HCT116 (cell line): ENCODE results near the gene FBXL16. TPM values are rescaled to one million over a fixed set of nuclear protein-coding genes. Genes with fewer than 3 reads are reported as not detected.

Source experiments
- ATAC-seq: fragments of 200-7000 bp; cut with Tn5 transposase; 2 replicates; pipeline ENCODE4 v1.9.1; 2020; ENCODE audit warnings: mild to moderate bottlenecking, moderate library complexity
- BruUV-seq: library from RNA; stranded (reverse); fragments of 400-500 nt; replicated peaks from 2 replicates; lab custom pipeline; 2021; lab: Mats Ljungman, UMichigan
- CTCF ChIA-PET: fragments of 300-600 bp; sonication (Branson Sonifier 250); formaldehyde crosslinking; loops from one replicate; lab custom pipeline; 2021; ENCODE audit warnings: antibody characterized with exemption; lab: Charles Lee
- POLR2A ChIA-PET: fragments of 300-600, 350-600 bp; sonication (Branson Sonifier 250); formaldehyde crosslinking; loops from one replicate; lab custom pipeline; 2021; ENCODE audit warnings: antibody characterized with exemption; lab: Charles Lee
- RAD21 ChIA-PET, 2 experiments: fragments of 300-600 bp; sonication (Branson Sonifier 250); formaldehyde crosslinking; loops; one replicate each; lab custom pipeline; 2023; ENCODE audit warnings: low total read pairs in 2 of 2; ENCODE audit not compliant: uncharacterized antibody in 2 of 2, unreplicated experiment in 2 of 2, low non-redundant PET in 1 of 2; lab: Charles Lee
- DNase-seq: peaks from one replicate; pipeline ENCODE4 v3.0.0-alpha.2; 2010; ENCODE audit warnings: low read depth, low spot score
- H2AFZ ChIP-seq: fragments of 200-600 bp; shearing (Covaris generic), sonication (generic); 2 replicates; pipeline ENCODE4 v1.6.1; 2017; ENCODE audit warnings: low read depth, mixed run types, mixed read lengths, antibody characterized with exemption, low read length; ENCODE audit not compliant: poor library complexity, severe bottlenecking
- H3K27ac ChIP-seq: 2 replicates; pipeline ENCODE4 v1.5.1; 2012; ENCODE audit warnings: low read depth, low read length
- H3K27me3 ChIP-seq: fragments of 200-600 bp; sonication (generic); 2 replicates; pipeline ENCODE4 v1.6.1; 2016; ENCODE audit warnings: mixed run types, low read length, mixed read lengths; ENCODE audit not compliant: insufficient read depth
- H3K36me3 ChIP-seq, 2 experiments: fragments of 200-500 bp in 1 of 2; fragments of 200-600 bp in 1 of 2; sonication (Bioruptor generic) in 1 of 2; sonication (generic) in 1 of 2; 2 replicates each; pipeline versions ENCODE4 v1.5.1 to v1.6.1; 2014 to 2016; ENCODE audit warnings: low read length in 2 of 2, inconsistent platforms in 1 of 2, mixed read lengths in 1 of 2, mixed run types in 1 of 2; ENCODE audit not compliant: insufficient read depth in 2 of 2, control insufficient read depth in 1 of 2
- H3K4me1 ChIP-seq, 2 experiments: fragments of 200-600 bp in 1 of 2; sonication (generic) in 1 of 2; 2 replicates each; pipeline versions ENCODE4 v1.5.1 to v1.6.1; 2012 to 2017; ENCODE audit warnings: low read length in 2 of 2, inconsistent platforms in 1 of 2, mild to moderate bottlenecking in 1 of 2, mixed read lengths in 1 of 2, mixed run types in 1 of 2, moderate library complexity in 1 of 2; ENCODE audit not compliant: insufficient read depth in 2 of 2, control insufficient read depth in 1 of 2
- H3K4me2 ChIP-seq: fragments of 200-600 bp; sonication (generic); 2 replicates; pipeline ENCODE4 v1.6.1; 2017; ENCODE audit warnings: mixed run types, low read length, mixed read lengths
- H3K4me3 ChIP-seq, 2 experiments: fragments of 200-600 bp in 1 of 2; sonication (generic) in 1 of 2; replicated peaks in 1 of 2; 2 replicates each; pipeline ENCODE4 v1.5.1; 2011 to 2016; ENCODE audit warnings: low read length in 2 of 2, control low read depth in 1 of 2, low read depth in 1 of 2, mild to moderate bottlenecking in 1 of 2, mixed read lengths in 1 of 2, mixed run types in 1 of 2
- H3K79me2 ChIP-seq: fragments of 200-600 bp; sonication (generic); 2 replicates; pipeline ENCODE4 v1.6.1; 2017; ENCODE audit warnings: mild to moderate bottlenecking, mixed run types, low read length, moderate library complexity, mixed read lengths; ENCODE audit not compliant: insufficient read depth
- H3K9ac ChIP-seq: fragments of 200-600 bp; sonication (generic); 2 replicates; pipeline ENCODE4 v1.6.1; 2016; ENCODE audit warnings: low read length, mixed read lengths
- H3K9me2 ChIP-seq: fragments of 200-600 bp; sonication (generic), shearing (Covaris generic); 2 replicates; pipeline ENCODE4 v1.6.1; 2017; ENCODE audit warnings: mixed run types, mild to moderate bottlenecking, moderate library complexity; ENCODE audit not compliant: insufficient read depth
- H3K9me3 ChIP-seq, 2 experiments: fragments of 200-500 bp in 1 of 2; fragments of 200-600 bp in 1 of 2; sonication (Bioruptor generic) in 1 of 2; sonication (generic) in 1 of 2; 2 replicates each; pipeline ENCODE4 v1.6.1; 2014 to 2017; ENCODE audit warnings: low read length in 2 of 2, mixed read lengths in 2 of 2, inconsistent platforms in 1 of 2, low read depth in 1 of 2, mild to moderate bottlenecking in 1 of 2, mixed run types in 1 of 2, moderate library complexity in 1 of 2; ENCODE audit not compliant: control insufficient read depth in 1 of 2, insufficient read depth in 1 of 2
- H4K20me1 ChIP-seq: fragments of 200-600 bp; sonication (generic), shearing (Covaris generic); 2 replicates; pipeline ENCODE4 v1.6.1; 2017; ENCODE audit warnings: mixed run types, mild to moderate bottlenecking, moderate library complexity; ENCODE audit not compliant: insufficient read depth
- CBX3 ChIP-seq: IDR thresholded peaks from 2 replicates; pipeline ENCODE4 v1.6.1; 2012; ENCODE audit warnings: low read depth
- CEBPB ChIP-seq: IDR thresholded peaks from 2 replicates; pipeline ENCODE4 v1.6.1; 2012; ENCODE audit warnings: low read depth
- EGR1 ChIP-seq: IDR thresholded peaks from 2 replicates; pipeline ENCODE4 v1.6.1; 2012; ENCODE audit warnings: low read depth
- EZH2 ChIP-seq: fragments of 200-600 bp; sonication (generic); IDR thresholded peaks from 2 replicates; pipeline ENCODE4 v1.6.1; 2017; ENCODE audit warnings: antibody characterized with exemption, mixed run types
- EZH2phosphoT487 ChIP-seq: fragments of 200-600 bp; IDR thresholded peaks from 2 replicates; pipeline ENCODE4 v1.6.1; 2018; ENCODE audit warnings: antibody characterized with exemption, borderline replicate concordance
- FOSL1 ChIP-seq: IDR thresholded peaks from 2 replicates; pipeline ENCODE4 v1.6.1; 2012; ENCODE audit warnings: low read depth
- JUND ChIP-seq: IDR thresholded peaks from 2 replicates; pipeline ENCODE4 v1.6.1; 2012
- POLR2A ChIP-seq: IDR thresholded peaks from 2 replicates; pipeline ENCODE4 v1.7.0; 2011; ENCODE audit warnings: borderline replicate concordance; ENCODE audit not compliant: insufficient read depth, insufficient read length; ENCODE audit errors: extremely low read depth
- RAD21 ChIP-seq: IDR thresholded peaks from 2 replicates; pipeline ENCODE4 v1.6.1; 2012; ENCODE audit warnings: low read depth, mild to moderate bottlenecking
- SIN3A ChIP-seq: IDR thresholded peaks from 2 replicates; pipeline ENCODE4 v1.6.1; 2012; ENCODE audit warnings: low read depth
- SP1 ChIP-seq: IDR thresholded peaks from 2 replicates; pipeline ENCODE4 v1.6.1; 2012; ENCODE audit warnings: low read depth
- SRF ChIP-seq: IDR thresholded peaks from 2 replicates; pipeline ENCODE4 v1.6.1; 2012; ENCODE audit warnings: low read depth
- TCF7L2 ChIP-seq: IDR thresholded peaks from 2 replicates; pipeline ENCODE4 v1.7.0; 2011; ENCODE audit warnings: borderline replicate concordance, inconsistent platforms; ENCODE audit not compliant: insufficient read depth, insufficient read length; ENCODE audit errors: extremely low read depth
- YY1 ChIP-seq: IDR thresholded peaks from 2 replicates; pipeline ENCODE4 v1.6.1; 2011; ENCODE audit warnings: low read length, low read depth, moderate library complexity, mild to moderate bottlenecking; ENCODE audit not compliant: insufficient replicate concordance; ENCODE audit errors: extremely low read depth
- intact Hi-C: fragments of 100-400 bp; cut with micrococcal nuclease; formaldehyde crosslinking; loops from 2 replicates; pipeline ENCODE4 v1.10.0; 2022
- total RNA-seq: library from RNA; stranded (reverse); gene quantifications from one replicate; pipeline ENCODE4 v1.2.1, GENCODE V29; 2021; ENCODE audit not compliant: unreplicated experiment
- TF ChIP-seq, protein P1 (sequence below): IDR thresholded peaks from 2 replicates; pipeline ENCODE4 v1.6.1; 2012
- TF ChIP-seq, protein P2 (sequence below): IDR thresholded peaks from 2 replicates; pipeline ENCODE4 v1.6.1; 2011; ENCODE audit warnings: mild to moderate bottlenecking, low read length, moderate library complexity; ENCODE audit not compliant: insufficient replicate concordance; ENCODE audit errors: extremely low read depth
- TF ChIP-seq, protein P3 (sequence below), 3 experiments: fragments of 200-600 bp in 1 of 3; sonication (generic) in 1 of 3; IDR thresholded peaks in 2 of 3; conservative IDR thresholded peaks in 1 of 3; 2 replicates each; pipeline ENCODE4 v1.5.1; 2012 to 2017; ENCODE audit warnings: low read depth in 2 of 3, low read length in 2 of 3, antibody characterized with exemption in 1 of 3, borderline replicate concordance in 1 of 3, control low read depth in 1 of 3, mild to moderate bottlenecking in 1 of 3, mixed read lengths in 1 of 3, mixed run types in 1 of 3, moderate library complexity in 1 of 3; ENCODE audit not compliant: insufficient read depth in 1 of 3
- TF ChIP-seq, protein P4 (sequence below): IDR thresholded peaks from 2 replicates; pipeline ENCODE4 v1.6.1; 2012; ENCODE audit warnings: low read depth

The FBXL16 gene
- total RNA-seq, 1 experiment from 2014 or later, result 49.7 TPM

DNA sequence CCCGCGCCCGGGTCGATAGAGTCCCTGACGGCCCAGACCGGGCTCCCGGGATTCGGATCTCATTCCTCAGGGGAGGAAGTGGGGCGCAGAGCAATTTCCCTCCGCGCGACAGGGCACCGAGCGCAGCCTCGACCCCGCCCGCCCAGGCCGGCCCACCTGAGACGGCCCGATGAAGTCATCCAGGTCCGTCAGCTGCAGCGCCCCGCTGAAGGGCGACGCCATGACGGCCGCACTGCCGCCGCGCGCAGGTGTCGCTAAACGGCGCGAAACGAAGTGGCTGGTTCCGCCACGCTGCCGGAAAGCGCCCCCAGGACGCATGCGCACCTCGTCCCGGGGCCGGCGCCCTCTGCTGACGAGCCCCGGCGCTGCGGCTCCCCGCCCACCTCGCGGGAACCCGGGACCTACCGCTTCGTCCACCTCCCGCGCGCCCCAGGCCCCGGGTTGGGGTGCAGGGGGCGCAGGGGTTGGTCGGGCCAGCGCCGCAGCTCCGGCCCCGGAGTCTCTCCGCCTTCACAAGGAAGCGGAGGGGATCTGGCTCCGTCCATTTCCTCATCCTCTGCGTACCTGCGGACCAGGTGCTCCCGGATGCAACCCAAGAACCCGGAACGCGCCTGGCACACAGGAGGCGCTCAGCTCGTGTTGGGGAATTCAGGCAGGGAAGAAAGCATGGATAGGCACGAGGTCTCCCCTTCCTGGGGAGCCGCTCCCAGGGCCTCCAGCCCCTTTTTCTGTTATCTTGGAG, 35.3 kb upstream of the FBXL16 start, which contains the start of gene CIAO3:
TSS of gene CIAO3 (minus strand) at position 234 of the 742 bp plus-strand sequence. CDS start at position 222, 12 bp downstream.
- H3K9me2 ChIP-seq, result no peaks in the 10 kb centered on the region
- H3K4me2 ChIP-seq, result peak within 1 kb of the TSS; percentile 95
- peak; percentile 80 for ATAC-seq
- peaks cover 8 to 26% of the 10 kb centered on the region in 2 experiments for H3K4me1 ChIP-seq
- H2AFZ ChIP-seq, result no peak within 1 kb of the TSS
- intact Hi-C loops, result no loop called here
- DNase-seq, result peak; percentile 76
- CTCF ChIA-PET, result interaction anchor here (0.7 to 2.2 kb wide), 6 partner anchors 10 to 48 kb away, joined by 3 to 9 read pairs (median 4); partner anchors contain the start of genes CHTF18 and RPUSD1
- H3K9ac ChIP-seq, result peak within 1 kb of the TSS; percentile 90
- peak within 1 kb of the TSS; percentile 84 to 90 for H3K4me3 ChIP-seq
- peak within 1 kb of the TSS; percentile 62 for H3K27ac ChIP-seq
- H3K79me2 ChIP-seq, result peaks cover 12% of the 10 kb centered on the region; the same call in 1 of the 2 replicates
- H3K36me3 ChIP-seq, result peaks cover 3 to 9% of the 10 kb centered on the region in 2 experiments; a peak in 3 of 4 replicates
- POLR2A ChIA-PET, result interaction anchor here (1.0 to 1.4 kb wide), 4 partner anchors 9 to 21 kb away, joined by 3 to 5 read pairs (median 4); partner anchors contain the start of gene ANTKMT
- no peaks in the 10 kb centered on the region for H4K20me1 ChIP-seq
- H3K9me3 ChIP-seq, result no peaks in the 10 kb centered on the region
- H3K27me3 ChIP-seq, result no peaks in the 10 kb centered on the region
- TSS peak; percentile 83 for BruUV-seq
- RAD21 ChIA-PET, result interaction anchor here in 1 of 2 experiments (1.4 kb wide), 1 partner anchor 20 kb away, joined by 5 read pairs; the partner anchor contains the start of gene MSLN
- TF ChIP-seq SRF, result no peak; the same call in 1 of the 2 replicates
- TF ChIP-seq, protein P1, sequence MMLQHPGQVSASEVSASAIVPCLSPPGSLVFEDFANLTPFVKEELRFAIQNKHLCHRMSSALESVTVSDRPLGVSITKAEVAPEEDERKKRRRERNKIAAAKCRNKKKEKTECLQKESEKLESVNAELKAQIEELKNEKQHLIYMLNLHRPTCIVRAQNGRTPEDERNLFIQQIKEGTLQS, result no peak
- peak; percentile 96 for TF ChIP-seq YY1
- TF ChIP-seq FOSL1, result no peak
- no peak for TF ChIP-seq CEBPB
- TF ChIP-seq, protein P2, sequence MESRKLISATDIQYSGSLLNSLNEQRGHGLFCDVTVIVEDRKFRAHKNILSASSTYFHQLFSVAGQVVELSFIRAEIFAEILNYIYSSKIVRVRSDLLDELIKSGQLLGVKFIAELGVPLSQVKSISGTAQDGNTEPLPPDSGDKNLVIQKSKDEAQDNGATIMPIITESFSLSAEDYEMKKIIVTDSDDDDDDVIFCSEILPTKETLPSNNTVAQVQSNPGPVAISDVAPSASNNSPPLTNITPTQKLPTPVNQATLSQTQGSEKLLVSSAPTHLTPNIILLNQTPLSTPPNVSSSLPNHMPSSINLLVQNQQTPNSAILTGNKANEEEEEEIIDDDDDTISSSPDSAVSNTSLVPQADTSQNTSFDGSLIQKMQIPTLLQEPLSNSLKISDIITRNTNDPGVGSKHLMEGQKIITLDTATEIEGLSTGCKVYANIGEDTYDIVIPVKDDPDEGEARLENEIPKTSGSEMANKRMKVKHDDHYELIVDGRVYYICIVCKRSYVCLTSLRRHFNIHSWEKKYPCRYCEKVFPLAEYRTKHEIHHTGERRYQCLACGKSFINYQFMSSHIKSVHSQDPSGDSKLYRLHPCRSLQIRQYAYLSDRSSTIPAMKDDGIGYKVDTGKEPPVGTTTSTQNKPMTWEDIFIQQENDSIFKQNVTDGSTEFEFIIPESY, result peak; percentile 25
- TF ChIP-seq EGR1, result peak; percentile 67; the same call in 1 of the 2 replicates
- no peak for TF ChIP-seq EZH2
- TF ChIP-seq, protein P3, sequence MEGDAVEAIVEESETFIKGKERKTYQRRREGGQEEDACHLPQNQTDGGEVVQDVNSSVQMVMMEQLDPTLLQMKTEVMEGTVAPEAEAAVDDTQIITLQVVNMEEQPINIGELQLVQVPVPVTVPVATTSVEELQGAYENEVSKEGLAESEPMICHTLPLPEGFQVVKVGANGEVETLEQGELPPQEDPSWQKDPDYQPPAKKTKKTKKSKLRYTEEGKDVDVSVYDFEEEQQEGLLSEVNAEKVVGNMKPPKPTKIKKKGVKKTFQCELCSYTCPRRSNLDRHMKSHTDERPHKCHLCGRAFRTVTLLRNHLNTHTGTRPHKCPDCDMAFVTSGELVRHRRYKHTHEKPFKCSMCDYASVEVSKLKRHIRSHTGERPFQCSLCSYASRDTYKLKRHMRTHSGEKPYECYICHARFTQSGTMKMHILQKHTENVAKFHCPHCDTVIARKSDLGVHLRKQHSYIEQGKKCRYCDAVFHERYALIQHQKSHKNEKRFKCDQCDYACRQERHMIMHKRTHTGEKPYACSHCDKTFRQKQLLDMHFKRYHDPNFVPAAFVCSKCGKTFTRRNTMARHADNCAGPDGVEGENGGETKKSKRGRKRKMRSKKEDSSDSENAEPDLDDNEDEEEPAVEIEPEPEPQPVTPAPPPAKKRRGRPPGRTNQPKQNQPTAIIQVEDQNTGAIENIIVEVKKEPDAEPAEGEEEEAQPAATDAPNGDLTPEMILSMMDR (IDR thresholded peaks at IDR 0.05 in 2 of 3, conservative IDR thresholded peaks at IDR 0.05 in 1 of 3; ENCODE audit: borderline replicate concordance in 1 of 3, insufficient read depth in 1 of 3, low read depth in 2 of 3, low read length in 2 of 3), result peak; percentile 63 to 81 (median 75)
- TF ChIP-seq POLR2A, result peak; percentile 69
- TF ChIP-seq CBX3, result no peak
- TF ChIP-seq RAD21, result peak; percentile 36; the same call in 1 of the 2 replicates
- TF ChIP-seq EZH2phosphoT487, result no peak
- TF ChIP-seq JUND, result no peak
- TF ChIP-seq TCF7L2, result no peak
- TF ChIP-seq, protein P4, sequence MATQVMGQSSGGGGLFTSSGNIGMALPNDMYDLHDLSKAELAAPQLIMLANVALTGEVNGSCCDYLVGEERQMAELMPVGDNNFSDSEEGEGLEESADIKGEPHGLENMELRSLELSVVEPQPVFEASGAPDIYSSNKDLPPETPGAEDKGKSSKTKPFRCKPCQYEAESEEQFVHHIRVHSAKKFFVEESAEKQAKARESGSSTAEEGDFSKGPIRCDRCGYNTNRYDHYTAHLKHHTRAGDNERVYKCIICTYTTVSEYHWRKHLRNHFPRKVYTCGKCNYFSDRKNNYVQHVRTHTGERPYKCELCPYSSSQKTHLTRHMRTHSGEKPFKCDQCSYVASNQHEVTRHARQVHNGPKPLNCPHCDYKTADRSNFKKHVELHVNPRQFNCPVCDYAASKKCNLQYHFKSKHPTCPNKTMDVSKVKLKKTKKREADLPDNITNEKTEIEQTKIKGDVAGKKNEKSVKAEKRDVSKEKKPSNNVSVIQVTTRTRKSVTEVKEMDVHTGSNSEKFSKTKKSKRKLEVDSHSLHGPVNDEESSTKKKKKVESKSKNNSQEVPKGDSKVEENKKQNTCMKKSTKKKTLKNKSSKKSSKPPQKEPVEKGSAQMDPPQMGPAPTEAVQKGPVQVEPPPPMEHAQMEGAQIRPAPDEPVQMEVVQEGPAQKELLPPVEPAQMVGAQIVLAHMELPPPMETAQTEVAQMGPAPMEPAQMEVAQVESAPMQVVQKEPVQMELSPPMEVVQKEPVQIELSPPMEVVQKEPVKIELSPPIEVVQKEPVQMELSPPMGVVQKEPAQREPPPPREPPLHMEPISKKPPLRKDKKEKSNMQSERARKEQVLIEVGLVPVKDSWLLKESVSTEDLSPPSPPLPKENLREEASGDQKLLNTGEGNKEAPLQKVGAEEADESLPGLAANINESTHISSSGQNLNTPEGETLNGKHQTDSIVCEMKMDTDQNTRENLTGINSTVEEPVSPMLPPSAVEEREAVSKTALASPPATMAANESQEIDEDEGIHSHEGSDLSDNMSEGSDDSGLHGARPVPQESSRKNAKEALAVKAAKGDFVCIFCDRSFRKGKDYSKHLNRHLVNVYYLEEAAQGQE, result no peak
- peak; percentile 91 for TF ChIP-seq SIN3A
- TF ChIP-seq SP1, result peak; percentile 80; the same call in 1 of the 2 replicates
